ENCODE results near the gene HCST. TPM values are rescaled to one million over a fixed set of nuclear protein-coding genes. Genes with fewer than 3 reads are reported as not detected.
"Not testable (repeated sequence)": the region's sequence is repeated elsewhere in the genome, so short reads cannot be mapped to it uniquely, and the experiment has no call there.

The HCST gene, protein sequence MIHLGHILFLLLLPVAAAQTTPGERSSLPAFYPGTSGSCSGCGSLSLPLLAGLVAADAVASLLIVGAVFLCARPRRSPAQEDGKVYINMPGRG
- total RNA-seq = 2.7 TPM

DNA sequence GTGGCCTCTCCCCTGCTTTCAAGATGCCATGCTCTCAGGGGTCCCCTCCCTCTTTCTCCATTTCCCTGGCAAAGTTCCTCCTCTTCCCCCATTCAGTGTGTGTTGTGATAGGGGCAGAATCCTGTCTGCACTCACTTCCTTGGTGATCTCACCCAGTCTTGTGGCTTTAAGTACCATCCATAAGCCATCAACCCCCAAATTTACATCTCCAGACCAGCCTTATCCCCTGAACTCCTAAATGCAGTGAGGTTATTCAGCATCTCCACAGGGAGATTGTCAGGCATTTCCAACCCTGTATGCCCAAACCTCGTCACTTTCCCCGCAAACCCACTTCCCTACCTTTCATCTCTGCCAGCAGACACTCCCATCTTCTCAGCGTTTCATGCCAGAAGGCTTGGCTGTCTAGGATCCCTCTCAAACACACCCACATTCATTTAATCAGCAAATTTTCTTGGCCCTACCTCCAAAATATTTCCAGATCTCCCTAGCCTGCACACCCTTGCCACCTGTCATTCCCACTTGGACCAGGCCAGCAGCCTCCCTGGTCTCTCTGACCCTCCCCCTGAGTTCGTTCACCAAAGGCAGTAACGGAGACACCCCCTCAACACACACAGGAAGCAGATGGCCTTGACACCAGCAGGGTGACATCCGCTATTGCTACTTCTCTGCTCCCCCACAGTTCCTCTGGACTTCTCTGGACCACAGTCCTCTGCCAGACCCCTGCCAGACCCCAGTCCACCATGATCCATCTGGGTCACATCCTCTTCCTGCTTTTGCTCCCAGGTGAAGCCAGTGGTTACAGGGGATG, at the start of gene HCST:
HCST (plus strand) TSS at position 676 of the 808 bp plus-strand sequence; CDS start at position 741, 65 bp downstream.
- DNase-seq = peak; percentile 10

DNA sequence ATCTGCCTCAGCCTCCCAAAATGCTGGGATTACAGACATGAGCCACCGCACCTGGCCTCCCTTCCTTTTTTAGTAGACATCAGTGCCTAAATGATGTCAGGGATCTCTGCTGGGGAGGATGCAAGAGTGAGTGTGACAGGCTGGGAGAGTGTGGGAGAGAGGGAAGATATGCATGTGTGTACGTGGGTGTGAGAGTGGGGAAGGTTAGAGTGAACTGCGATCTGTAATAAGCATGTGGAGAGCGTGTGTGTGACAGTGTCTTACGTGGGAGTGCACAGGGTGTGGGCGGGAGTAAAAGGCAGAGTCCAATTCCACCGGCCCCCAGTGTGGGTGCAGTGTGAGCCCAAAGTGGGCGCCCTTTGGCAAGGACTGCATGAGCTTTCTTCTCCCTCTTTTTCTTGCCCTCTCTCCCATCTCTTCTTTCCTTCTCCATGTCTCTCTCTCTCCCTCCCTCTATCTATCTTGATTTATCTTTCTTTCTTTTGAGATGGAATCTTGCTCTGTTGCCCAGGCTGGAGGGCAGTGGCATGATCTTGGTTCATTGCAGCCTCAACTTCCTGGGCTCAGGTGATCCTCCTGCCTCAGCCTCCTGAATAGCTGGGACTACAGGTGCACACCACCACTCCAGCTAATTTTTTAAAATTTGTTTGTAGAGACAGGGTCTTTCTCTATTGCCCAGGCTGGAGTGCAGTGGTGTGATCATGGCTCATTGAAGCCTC, 49.1 kb upstream of the HCST start:
- DNase-seq = no peak

DNA sequence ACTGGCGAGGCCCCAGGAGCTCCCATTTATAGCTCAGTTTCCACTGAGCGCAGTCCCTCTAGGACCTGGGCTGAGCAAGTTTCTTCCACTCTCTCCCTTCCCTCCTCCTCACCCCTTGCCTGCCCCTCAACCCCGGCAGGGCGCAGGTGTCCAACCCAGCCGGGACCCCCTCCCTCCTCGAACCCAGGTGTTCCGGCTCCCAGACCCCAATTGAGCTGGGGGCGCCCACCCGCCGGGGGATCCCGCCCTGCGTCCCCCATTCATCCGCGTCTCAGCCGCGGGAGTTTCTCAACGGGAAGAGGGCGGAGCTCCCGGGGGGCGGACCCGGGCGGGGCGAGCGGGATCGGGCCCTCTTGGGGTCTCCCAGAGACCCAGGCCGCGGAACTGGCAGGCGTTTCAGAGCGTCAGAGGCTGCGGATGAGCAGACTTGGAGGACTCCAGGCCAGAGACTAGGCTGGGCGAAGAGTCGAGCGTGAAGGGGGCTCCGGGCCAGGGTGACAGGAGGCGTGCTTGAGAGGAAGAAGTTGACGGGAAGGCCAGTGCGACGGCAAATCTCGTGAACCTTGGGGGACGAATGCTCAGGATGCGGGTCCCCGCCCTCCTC, 45.7 kb upstream of the HCST start, which contains the start of gene KIRREL2:
KIRREL2 (plus strand) TSS at position 366 of the 604 bp plus-strand sequence; CDS start at position 575, 209 bp downstream.
- DNase-seq = no peak

DNA sequence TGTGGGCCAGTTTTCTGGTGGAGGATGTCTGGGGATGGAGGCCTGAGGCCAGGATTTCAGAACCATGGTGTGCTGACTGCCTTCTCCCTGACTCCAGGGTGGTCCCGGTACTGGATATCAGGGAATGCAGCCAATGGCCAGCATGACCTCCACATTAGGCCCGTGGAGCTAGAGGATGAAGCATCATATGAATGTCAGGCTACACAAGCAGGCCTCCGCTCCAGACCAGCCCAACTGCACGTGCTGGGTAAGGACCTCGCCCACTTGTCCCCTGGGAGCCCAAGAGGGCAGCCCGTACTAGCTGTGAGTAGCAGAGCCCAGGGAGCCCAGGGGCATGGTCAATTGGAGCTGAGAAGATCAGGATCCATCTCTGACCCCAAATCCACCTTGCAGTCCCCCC, 44.0 kb upstream of the HCST start:
- DNase-seq = no peak

DNA sequence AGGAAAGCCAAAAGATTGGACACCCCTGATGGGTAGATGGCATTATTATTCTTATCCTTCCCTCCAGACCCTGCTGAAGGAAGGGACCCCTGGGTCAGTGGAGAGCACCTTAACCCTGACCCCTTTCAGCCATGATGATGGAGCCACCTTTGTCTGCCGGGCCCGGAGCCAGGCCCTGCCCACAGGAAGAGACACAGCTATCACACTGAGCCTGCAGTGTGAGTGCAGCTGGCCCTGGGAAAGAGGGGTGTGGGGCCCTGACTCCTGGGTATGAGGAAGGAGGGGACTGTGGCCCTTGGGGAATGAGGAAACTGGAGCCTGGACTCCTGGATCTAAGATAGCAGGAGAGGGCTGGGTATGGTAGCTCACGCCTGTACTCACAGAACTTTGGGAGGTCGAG, 42.9 kb upstream of the HCST start:
- DNase-seq = no peak

DNA sequence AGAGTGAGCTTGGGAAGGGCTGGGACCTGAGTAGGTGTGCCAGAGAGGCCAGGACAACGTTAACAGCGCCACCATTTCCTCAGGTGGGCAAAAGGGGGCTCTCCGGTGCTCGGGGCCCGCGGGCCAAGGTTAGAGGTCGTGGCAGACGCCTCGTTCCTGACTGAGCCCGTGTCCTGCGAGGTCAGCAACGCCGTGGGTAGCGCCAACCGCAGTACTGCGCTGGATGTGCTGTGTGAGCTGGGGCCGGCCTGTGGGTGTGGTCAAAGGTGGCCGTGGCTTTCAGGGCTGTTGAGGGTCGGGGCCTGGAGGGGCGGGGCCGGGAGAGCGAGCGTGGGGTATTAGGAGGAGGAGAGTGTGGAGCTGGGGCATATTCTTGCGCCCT, 41.9 kb upstream of the HCST start:
- DNase-seq = no peak

DNA sequence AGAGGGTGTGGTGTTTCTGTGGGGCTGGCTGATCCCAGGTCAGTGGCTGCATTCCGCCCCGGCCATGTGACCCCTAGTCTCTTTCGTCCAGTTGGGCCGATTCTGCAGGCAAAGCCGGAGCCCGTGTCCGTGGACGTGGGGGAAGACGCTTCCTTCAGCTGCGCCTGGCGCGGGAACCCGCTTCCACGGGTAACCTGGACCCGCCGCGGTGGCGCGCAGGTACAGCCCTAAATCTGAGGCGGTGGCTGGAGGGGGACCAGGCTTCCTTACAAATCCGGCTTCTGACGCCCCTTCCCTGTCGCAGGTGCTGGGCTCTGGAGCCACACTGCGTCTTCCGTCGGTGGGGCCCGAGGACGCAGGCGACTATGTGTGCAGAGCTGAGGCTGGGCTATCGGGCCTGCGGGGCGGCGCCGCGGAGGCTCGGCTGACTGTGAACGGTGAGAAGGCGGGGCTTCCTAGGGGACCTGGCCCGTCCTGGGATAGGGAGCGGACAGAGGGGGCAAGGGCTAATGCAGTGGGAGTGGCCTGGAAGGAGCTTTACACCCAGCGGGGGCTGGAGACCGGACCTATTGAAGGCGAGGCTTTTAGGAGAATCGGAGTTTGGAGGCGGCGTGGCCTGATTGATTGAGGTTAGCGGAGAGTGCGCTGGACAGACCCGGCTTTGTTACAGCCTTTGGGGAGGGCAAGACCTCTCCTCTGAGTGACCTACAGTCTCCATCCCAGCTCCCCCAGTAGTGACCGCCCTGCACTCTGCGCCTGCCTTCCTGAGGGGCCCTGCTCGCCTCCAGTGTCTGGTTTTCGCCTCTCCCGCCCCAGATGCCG, 41.3 kb upstream of the HCST start:
- DNase-seq = no peak

DNA sequence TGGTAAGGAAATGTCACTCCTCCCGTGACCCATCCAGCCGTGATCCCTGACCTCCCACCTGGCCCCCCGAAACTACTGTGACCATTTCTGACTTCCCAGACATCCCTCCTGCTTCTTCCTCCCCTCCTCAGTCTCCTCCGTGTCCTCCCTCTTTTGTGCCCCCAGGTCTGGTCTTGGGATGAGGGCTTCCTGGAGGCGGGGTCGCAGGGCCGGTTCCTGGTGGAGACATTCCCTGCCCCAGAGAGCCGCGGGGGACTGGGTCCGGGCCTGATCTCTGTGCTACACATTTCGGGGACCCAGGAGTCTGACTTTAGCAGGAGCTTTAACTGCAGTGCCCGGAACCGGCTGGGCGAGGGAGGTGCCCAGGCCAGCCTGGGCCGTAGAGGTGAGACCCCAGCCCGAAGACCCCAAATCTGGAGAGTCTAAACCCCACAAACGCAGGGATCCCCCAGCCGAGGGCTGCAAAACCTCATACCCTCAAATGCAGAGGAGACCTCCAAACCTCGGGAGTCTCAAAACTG, 40.6 kb upstream of the HCST start:
- DNase-seq = no peak

DNA sequence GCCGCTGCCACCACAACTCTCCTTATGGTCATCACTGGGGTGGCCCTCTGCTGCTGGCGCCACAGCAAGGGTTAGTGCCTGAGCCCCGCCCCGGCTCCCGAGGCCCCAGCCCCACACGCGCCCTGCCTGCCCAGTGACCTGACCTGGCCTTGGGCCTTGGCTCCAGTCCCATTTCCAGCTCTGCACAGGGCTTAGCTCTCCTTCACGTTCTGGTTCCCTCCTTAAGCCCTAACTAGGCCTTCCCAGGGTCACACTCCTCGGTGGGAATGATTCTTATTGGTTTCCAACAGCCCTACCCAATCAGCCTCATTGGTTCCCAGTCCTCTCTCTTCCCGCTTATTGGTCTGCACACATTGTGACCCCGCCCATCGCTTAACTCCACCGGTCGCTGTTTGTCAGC, 39.8 kb upstream of the HCST start:
- DNase-seq = no peak

DNA sequence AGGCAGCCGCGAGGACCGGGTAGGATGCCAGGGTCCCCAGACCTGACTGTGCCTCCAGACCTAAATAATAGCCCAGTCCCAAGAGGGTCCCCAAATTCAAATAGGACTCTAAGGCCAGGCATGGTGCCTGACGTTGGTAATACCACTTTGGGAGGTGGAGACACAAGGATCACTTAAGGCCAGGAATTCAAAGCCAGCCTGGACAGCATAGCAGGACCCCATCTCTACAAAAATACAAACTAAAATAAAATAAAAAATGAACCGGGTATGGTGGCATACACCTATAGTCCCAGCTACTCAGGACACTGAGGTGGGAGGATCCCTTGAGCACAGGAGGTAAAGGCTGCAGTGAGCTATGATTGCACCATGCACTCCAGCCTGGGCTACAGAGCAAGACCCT, 39.3 kb upstream of the HCST start:
- no peak for DNase-seq

DNA sequence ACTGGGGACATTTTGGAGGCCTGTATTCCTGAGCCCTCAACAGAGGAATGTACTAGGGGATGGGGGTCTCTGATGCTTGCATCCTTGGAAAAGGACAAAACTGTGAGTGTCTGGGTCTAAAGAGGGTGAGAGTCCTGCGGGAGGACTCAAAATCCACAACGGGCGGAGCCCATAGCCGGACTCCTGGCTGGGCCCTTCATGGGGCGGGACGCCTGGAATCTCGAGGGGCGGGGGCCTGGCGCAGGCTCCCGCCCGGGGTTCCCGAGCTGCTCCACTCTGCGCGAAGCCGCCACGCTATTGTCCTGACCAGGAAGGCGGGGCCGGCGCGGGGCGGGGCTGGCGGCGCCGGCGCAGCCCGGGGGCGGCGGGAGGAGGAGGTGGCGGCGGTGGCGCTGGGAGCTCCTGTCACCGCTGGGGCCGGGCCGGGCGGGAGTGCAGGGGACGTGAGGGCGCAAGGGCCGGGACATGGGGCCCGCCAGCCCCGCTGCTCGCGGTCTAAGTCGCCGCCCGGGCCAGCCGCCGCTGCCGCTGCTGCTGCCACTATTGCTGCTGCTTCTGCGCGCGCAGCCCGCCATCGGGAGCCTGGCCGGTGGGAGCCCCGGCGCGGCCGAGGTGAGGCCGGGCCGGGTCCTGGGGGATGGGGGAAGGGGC, 34.0 kb upstream of the HCST start, which contains the start of gene APLP1:
APLP1 (plus strand) TSS at position 403 of the 651 bp plus-strand sequence; CDS start at position 466, 63 bp downstream.
- DNase-seq = no peak

DNA sequence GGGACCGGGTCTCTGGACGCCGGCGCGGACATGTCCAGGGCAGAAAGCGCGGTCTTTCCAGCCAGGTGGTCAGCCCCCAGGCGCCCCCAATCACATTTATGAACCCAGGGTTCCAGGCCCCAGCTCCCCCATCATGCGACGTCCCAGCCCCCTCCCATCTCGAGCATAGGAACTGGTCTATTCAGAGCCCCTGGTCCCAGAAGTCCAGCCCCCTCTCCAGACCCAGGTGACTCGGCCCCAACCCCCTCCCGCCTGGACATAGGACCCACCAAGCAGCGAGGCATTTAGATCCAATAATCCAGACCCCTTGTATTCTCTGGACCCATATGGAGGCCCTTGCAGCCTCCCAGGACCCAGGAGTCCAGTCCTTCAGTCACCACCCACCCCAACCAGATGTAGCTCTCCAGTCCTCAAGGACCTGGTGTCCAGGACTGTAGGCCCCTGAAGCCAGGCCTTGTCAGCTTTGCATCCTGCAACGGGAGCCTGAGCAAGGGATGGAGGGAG, 33.5 kb upstream of the HCST start:
- no peak for DNase-seq

DNA sequence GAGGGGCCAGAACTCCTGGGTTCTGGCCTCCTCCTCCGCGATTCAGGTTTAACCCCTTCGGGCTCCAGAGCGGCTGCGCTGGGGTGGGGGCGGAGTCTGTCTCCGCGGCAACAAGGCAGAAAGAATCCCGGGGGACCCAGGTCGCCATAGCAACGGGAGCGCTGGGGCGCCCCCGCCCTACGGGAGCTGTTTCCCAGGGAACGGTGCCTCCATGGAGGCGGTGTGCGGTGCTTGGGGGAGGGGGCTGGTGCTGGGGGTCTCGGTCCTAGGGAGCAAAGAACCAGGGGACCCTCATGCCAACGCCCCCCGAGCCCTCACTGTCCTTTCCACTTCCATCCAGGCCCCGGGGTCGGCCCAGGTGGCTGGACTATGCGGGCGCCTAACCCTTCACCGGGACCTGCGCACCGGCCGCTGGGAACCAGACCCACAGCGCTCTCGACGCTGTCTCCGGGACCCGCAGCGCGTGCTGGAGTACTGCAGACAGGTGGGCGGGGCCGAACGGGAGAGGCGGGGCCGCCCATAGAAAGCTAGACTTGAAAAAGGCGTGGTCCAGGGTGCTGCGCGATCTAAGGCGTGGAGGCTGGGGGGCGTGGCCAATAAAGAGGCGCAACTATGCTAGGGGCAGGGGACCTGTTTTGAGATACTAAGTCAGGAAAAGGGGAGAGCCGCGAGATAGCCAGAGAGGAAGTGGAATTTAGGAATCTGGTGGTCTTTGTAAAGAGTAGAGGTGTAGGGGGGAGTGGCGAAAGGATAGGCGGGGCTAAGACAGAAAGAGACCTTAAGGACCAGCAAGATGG, 32.8 kb upstream of the HCST start:
- no peak for DNase-seq

DNA sequence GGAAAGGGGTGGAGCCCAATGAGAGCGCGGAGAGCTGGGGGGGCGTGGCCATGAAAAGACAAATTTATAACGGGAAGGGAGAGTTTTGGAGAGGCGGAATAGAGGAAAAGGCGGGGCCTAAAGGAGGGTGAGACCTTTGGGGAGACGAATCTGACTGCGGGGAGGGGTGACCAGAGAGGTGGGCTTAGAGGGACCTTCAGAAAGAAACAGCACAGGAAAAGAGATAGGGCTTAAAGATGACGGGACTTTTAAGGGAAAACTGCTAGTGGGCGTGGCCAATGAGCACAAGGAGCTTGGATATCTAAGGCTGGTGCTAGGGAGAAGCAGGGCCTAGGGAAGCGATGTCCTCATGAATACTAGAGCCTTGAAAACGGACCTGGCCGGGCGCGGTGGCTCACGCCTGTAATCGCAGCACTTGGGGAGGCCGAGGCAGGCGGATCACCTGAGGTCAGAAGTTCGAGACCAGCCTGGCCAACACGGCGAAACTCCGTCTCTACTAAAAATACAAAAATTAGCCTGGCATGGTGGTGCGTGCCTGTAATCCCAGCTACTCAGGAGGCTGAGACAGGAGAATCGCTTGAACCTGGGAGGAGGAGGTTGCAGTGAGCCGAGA, 32.1 kb upstream of the HCST start:
- DNase-seq = not testable (repeated sequence)

DNA sequence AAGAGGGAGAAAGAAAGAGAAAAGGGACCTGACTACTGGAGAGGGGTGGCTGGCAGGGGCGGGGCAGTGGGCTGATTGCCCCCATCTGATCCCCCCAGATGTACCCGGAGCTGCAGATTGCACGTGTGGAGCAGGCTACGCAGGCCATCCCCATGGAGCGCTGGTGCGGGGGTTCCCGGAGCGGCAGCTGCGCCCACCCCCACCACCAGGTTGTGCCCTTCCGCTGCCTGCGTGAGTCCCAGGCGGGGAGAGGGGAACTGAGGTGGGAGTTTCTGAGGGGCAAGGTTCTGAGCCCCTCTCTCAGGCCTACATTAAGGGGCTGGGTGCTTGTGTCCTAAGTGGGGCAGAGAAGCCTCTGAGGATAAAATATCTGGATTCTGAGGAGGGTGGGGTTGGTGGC, 31.5 kb upstream of the HCST start:
- no peak for DNase-seq

DNA sequence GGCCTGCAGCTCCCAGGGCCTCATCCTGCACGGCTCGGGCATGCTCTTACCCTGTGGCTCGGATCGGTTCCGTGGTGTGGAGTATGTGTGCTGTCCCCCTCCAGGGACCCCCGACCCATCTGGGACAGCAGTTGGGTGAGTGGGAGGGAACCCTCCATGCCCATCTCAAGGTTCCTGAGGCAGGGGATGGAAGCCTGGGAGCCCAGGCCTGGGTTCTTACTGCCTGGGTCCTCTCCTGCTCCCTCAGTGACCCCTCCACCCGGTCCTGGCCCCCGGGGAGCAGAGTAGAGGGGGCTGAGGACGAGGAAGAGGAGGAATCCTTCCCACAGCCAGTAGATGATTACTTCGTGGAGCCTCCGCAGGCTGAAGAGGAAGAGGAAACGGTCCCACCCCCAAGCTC, 30.7 kb upstream of the HCST start:
- DNase-seq = no peak

DNA sequence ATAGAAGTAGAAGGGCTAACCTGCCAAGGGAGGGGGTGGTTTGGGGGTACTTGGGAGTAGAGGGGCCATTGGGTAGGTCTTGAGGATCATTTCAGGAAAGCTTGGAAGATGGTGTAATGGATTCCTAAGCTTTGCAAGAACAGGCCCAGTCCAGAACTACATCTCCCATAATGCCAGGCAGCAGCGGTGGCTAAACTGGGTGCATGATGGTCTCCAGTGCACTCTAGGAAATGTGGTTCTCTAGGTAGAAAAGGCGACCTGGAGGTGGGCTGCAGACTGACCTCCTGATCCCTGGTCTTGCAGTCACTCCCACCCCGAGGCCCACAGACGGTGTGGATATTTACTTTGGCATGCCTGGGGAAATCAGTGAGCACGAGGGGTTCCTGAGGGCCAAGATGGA, 30.1 kb upstream of the HCST start:
- no peak for DNase-seq

DNA sequence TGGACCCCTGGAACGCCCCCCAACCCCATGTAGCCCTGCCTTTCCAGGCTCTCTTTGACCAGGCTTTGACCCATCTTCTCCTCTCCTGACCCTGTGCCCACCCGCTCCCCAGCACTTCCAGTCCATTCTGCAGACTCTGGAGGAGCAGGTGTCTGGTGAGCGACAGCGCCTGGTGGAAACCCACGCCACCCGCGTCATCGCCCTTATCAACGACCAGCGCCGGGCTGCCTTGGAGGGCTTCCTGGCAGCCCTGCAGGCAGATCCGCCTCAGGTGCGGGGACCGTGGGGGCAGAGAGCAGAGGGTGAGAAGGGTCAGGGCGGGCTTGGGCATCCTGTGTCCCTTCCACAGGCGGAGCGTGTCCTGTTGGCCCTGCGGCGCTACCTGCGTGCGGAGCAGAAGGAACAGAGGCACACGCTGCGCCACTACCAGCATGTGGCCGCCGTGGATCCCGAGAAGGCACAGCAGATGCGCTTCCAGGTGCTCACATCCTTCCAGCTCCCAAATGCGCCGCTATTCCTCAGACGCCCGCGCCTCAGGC, 27.9 kb upstream of the HCST start:
- no peak for DNase-seq

DNA sequence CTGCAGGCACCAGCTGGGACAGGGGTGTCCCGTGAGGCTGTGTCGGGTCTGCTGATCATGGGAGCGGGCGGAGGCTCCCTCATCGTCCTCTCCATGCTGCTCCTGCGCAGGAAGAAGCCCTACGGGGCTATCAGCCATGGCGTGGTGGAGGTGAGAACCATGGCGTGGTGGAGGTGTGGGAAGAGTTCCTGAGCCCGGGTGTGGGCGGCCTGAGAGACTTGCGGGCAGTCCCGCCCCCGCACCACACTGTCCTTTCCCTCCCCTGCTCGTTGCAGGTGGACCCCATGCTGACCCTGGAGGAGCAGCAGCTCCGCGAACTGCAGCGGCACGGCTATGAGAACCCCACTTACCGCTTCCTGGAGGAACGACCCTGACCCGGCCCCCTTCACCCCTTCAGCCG, 23.3 kb upstream of the HCST start:
- DNase-seq = no peak
